ENCODE results near the gene RHOU.
"Not testable (repeated sequence)": the region's sequence is repeated elsewhere in the genome, so short reads cannot be mapped to it uniquely, and the experiment has no call there.

Gene RHOU

DNA sequence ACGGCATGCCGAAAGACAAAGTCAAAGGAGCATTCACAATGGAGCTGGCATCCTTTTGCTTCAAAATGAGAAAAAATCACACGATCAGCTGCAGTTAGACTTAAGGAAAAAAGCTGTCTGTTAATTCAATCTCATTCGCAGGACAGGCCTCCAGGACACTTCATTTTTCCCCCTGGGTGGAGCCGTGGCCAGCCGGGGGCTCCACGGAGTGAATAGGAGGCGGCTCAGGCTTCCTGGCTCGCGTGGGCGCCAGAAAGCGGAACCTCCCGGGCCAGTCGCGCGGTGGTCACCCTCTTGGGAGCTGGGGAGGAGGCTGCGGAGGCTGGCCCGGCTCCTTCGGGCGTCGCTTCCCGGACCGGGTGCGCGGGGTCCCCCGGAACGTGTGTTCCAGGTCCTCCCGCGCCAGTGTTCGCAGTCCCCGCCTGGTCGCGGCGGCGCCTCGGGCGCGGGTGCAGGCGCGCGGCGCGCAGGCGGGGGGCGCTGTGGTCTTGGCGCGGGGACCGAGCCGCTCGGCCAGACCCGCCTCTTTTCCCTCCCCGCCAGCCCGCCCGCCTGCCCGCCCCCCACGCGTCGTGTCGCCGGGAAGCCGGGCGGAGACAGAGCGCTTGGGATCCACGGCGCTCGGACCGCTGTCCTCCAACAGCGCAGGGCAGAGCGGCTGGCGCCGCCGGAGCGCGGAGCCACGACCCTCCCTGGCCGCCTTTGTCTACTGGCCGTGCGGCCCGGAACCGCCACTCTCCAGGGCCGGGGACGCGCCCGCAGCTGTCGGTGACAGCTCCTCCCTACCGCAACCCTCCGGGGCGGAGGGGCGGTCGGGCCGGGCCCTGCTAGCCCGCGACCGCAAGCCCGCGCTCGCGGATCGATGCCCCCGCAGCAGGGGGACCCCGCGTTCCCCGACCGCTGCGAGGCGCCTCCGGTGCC lies at the start of gene RHOU:
Gene RHOU, plus strand, starts transcription at position 599 of the 921 bp plus-strand sequence. Its CDS starts 264 bp downstream, at position 863.
- no peak for DNase-seq

DNA sequence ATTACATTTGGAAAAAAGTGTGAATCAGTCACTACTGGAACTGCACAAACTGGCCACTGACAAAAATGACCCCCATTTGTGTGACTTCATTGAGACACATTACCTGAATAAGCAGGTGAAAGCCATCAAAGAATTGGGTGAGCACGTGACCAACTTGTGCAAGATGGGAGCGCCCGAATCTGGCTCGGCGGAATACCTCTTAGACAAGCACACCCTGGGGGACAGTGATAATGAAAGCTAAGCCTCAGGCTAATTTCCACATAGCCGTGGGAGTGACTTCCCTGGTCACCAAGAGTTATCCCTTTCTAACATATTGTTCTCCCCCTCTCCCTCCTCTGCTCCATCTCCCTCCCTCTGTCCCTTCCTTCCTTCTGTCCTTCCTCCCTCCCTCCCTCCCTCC lies 47.7 kb upstream of the RHOU start:
- no peak for DNase-seq

DNA sequence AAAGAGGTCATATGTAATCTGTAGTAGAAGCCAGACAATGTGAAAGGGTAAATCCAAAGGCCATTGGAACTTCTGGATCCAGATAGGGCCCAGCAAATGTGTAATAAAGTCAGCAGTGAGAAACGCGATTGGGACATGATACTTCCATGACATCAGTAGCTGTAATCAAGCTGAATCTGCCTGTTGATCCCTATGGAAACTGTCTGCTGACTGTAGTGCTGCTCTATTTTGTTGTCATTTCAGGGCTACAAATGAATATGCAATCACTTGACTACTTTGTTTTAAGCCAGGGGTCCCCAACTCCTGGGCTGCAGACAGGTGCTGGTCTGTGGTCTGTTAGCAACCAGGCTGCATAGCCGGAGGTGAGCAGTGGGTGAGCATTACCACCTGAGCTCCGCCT lies 46.0 kb upstream of the RHOU start:
- DNase-seq, result no peak

GRCh38 chr1:228691211-228691610 lies 44.1 kb upstream of the RHOU start:
- no peak for DNase-seq

DNA sequence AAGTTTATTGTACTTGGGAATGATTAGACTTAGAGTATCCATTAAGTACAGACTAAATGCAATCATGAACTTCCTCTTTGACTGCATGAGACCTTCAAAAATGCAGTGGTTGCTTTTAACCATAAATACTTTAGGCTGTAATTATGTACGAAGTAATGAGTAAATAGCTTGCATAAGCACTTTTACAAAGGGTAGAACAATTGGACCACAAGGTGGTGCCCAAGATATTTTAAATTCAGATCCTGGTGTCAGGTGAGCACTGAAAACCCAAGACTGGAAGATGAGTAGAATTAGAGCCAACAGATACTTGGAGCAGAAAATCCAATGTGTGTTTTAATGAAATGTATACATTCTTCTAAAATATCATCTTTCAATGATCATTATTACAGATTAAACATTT lies 43.4 kb upstream of the RHOU start:
- DNase-seq, result no peak

- not testable (repeated sequence) for DNase-seq
These were observed 40.8 kb upstream of the RHOU start for GRCh38 chr1:228694447-228694846.

DNA sequence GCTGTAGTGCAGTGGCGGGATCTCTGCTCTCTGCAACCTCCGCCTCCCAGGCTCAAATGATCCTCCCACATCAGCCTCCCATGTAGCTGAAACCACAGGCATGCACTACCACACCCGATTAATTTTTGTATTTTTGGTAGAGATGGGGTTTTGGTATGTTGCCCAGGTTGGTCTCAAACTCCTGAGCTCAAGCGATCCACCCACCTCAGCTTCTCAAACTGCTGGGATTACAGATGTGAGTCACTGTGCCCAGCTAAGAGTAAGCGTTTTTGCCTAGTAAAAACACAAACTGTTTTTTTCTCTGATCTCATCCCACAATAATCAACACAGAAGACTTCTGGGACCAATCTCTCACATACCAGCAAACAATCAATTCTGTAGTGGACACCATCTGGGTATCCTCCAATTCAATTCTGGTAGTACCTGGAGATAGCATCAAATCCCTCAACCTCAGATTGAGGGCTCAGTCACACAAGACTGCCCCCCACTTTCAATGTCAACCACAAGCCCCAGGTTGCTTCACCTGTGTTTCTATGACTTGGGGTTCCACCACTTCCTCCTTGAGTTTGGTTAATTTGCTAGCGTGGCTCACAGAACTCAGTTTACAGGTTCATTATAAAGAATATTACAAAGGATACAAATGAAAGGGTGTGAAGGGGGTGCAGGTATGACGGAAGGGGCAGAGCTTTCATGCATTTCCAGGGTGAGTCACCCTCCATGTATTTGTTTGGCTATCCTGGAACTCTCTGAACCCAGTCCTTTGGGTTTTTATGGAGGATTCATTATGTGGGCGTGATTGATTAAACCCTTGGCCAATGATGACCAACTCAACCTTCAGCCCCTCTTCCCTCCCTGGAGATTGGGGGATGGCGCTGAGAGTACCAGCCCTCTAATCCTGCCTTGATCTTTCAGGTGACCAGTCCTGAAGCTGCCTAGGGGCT lies 40.0 kb upstream of the RHOU start:
- DNase-seq, result no peak

DNA sequence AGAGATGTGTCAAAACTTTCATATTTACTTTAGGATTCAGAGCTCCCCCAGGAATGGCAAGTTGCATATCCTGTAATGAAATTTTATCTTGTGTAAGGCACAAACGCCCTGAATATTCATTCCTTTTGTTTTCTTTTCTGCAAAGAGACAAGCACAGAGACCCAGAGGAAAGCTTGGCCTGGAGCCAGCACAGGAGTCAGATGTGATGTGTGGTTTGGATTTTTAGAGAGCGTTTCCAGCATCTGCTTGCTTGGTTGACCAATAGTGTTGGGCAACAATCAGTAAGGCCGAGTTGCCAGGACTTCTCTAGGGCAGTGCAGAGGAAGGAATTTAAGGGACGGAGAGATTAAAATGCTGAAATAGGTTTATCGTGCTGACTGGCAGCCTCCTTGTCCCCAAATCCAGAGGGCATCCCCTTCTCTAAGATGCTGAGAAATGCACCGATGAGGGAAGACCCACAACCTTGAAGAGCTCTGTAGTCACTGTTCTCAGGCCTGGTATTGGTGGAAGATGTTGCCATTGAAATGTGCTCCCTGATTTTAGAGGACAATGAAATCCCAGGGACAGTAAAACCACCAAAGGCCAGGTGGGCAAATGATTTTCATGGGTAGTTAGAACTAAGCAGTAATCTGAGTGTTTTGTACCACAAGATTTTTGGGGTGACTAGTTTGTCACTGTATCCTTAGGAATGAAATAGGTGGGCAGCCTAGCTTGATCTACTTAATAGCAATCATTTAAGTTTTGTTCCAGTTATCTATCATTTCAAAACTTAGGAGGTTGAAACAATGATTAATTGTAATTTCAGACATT lies 37.9 kb upstream of the RHOU start:
- no peak for DNase-seq

- no peak for DNase-seq
These were observed 37.3 kb upstream of the RHOU start for GRCh38 chr1:228698017-228698329.

- no peak for DNase-seq
These were observed 32.8 kb upstream of the RHOU start for GRCh38 chr1:228702433-228702832.

- DNase-seq, result no peak
These were observed 29.0 kb upstream of the RHOU start for GRCh38 chr1:228706305-228706704.

DNA sequence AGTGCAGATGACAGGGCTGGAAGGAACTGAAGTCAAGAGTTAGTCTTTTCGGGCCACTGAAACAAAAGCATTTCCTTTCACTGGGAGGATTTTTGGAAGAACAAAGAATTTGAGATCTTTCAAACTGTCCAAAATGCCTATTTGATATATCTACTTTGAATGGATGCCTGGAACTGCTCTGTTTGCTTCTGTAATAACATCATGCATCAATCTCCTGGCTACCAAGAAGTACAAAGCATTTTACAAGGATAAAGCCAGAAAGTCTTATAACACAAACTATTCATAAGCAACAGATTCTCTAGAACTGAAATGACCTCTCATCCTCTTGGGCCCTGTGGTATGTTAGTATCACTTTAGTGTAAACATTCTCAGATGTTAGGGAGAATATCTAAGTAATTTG lies 18.2 kb upstream of the RHOU start:
- no peak for DNase-seq

DNA sequence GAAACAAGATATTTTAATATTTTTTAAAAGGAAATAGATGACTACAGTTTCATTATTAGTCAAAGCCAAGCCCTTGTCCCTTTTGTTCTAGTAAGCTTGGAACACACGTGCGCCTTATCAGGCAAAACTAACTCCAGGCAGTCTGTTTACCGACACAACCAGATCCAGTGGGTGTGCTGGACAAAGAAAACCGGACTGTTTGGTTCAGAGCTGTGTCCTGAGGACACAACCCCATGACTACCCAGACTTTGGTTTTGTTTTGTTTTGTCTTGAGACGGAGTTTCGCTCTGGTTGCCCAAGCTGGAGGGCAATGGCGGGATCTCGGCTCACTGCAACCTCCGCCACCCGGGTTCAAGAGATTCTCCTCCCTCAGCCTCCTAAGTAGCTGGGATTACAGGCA lies 13.9 kb upstream of the RHOU start:
- DNase-seq, result no peak

- DNase-seq, result no peak
These were observed 12.0 kb upstream of the RHOU start for GRCh38 chr1:228723287-228723686.

DNA sequence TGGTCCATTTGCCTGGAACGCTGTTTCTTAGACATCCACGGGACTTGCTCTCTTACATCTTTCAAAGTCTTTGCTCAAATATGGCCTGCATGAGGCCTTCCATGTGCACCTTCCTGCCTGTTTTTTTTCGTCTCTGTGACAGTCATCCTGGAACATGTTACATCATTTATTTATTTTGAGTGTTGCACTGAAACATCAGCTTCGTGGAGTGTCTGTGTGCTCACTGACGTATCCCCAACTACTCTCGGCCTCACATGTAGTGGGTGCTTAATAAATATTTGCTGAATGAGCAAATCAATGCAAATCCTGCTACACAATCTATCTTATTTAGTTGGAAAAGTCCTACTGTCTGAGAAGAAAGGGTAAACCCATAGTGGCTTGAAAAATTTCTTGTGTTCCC lies 11.4 kb upstream of the RHOU start:
- no peak for DNase-seq

- no peak for DNase-seq
These were observed 10.1 kb upstream of the RHOU start for GRCh38 chr1:228725178-228725577.

- no peak for DNase-seq
These were observed 7.6 kb upstream of the RHOU start for GRCh38 chr1:228727681-228728171.

DNA sequence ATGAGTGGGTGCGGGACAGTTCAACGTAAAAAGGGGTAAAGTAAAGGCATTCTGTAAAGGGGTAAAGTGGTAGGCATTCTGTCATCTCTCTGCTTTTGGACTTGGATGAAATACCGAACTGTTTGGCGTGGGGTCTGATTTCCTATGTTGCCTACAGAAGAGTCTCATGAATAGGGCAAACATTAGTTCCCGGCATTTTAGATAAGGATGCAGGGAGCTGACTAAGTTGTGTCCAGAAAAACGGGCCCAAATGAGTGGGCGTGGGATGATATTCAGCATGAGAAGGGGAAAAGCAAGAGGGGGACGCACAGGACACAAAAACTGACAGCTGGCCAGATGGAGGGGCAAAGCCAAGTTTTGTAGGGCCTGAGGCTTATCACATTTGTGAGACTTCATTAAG lies 2.9 kb upstream of the RHOU start:
- no peak for DNase-seq

- no peak for DNase-seq
These were observed 1.7 kb upstream of the RHOU start for GRCh38 chr1:228733576-228733975.

DNA sequence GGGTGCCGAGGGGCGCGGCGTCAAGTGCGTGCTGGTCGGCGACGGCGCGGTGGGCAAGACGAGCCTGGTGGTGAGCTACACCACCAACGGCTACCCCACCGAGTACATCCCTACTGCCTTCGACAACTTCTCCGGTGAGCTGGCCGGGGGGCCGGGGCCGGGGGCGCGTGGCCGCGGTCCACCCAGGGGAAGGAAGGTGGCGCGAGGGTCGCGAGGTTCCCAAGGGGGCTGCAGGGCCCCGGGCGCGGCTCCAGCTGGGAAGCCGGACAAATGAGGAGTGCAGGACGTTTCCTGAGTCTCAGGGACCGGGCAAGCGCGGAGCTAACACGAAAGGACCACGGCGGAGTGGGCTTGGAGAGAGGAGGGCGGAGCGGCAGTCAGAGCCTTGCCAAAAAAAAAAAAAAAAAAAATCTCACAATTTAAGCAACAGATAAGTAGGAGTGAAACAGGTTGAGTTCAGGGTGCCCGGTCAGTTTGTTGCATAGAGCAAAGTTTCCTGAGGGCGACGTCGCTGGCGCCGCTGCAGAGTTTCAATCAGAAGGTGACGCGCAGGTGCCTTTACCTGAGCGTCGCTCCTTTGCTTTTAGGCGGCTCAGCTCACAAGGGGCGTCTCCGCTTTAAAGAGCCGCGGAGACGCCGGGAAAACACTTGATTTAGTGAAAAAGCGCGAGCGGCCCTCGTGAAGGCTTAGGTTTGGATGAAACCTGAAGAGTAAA lies 750 bp downstream of the RHOU start:
- no peak for DNase-seq

- no peak for DNase-seq
These were observed 1.7 kb downstream of the RHOU start for GRCh38 chr1:228736844-228737445.

- no peak for DNase-seq
These were observed 2.3 kb downstream of the RHOU start for GRCh38 chr1:228737601-228738041.

Measured in amniotic stem cell (primary cell).